OCI-LY7 (cell line): ENCODE results near the gene MSRB3.

Experiments used
- EZH2phosphoT487 ChIP-seq: fragments of 200-600 bp; sonication (generic); IDR thresholded peaks from 2 replicates; pipeline ENCODE4 v1.6.1; 2018; ENCODE audit warnings: low read depth, borderline replicate concordance, mild to moderate bottlenecking, mixed run types, antibody characterized with exemption, low read length, moderate library complexity, mixed read lengths
- TF ChIP-seq, protein P1 (sequence below): fragments of 200-600 bp; sonication (generic); conservative IDR thresholded peaks from 2 replicates; pipeline ENCODE4 v1.5.1; 2014; ENCODE audit warnings: mild to moderate bottlenecking, antibody characterized with exemption, low read length, moderate library complexity, mixed read lengths

- TF ChIP-seq, protein P1, sequence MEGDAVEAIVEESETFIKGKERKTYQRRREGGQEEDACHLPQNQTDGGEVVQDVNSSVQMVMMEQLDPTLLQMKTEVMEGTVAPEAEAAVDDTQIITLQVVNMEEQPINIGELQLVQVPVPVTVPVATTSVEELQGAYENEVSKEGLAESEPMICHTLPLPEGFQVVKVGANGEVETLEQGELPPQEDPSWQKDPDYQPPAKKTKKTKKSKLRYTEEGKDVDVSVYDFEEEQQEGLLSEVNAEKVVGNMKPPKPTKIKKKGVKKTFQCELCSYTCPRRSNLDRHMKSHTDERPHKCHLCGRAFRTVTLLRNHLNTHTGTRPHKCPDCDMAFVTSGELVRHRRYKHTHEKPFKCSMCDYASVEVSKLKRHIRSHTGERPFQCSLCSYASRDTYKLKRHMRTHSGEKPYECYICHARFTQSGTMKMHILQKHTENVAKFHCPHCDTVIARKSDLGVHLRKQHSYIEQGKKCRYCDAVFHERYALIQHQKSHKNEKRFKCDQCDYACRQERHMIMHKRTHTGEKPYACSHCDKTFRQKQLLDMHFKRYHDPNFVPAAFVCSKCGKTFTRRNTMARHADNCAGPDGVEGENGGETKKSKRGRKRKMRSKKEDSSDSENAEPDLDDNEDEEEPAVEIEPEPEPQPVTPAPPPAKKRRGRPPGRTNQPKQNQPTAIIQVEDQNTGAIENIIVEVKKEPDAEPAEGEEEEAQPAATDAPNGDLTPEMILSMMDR = no peak
- no peak for TF ChIP-seq EZH2phosphoT487
Measured at GRCh38 chr12:65325183-65325582, 46.7 kb downstream of the MSRB3 start.
